Activated gamma-delta T cell treated with anti-CD3 and anti-CD28 coated beads, Interleukin-2, amount 50 U/mL, for 16 hours (primary cell): ENCODE data around the gene CD81.

Source experiments
- DNase-seq: peaks from one replicate; pipeline ENCODE4 v3.0.0-alpha.2; 2020; ENCODE audit warnings: low read depth

CD81 gene

GRCh38 chr11:2439820-2440219 is 62.7 kb downstream of the CD81 start:
- DNase-seq = no peak

GRCh38 chr11:2440646-2441045 is 63.5 kb downstream of the CD81 start:
- no peak for DNase-seq

GRCh38 chr11:2441171-2441570 is 64.1 kb downstream of the CD81 start:
- no peak for DNase-seq

DNA sequence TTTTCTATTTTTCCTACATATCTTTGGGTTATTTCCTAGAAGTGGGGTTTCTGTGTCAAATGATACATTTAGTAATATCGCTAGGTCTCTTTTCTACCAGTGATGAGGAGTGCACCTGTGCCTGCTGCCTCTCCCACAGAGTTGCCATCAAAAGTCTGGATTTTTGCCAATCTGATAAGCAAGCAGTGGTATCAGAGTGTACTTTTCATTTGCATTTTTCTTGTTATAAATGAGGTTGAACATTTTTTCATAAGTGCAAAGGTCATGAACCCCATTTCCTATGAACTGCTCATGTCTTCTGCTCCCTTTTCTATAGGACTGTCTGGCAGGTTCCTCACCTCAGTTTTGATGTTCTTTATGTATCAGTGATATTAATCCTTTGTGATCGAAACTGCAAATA is 65.5 kb downstream of the CD81 start:
- DNase-seq = no peak

GRCh38 chr11:2443406-2443805 is 66.3 kb downstream of the CD81 start:
- no peak for DNase-seq

- DNase-seq = peak; percentile 65
Measured at GRCh38 chr11:2443881-2444820, 67.0 kb downstream of the CD81 start, which contains the start of gene TRPM5. Gene TRPM5 (minus strand): TSS chr11:2444514. CDS start chr11:2423036, 21,478 bp downstream.

GRCh38 chr11:2444821-2445745 is 68.0 kb downstream of the CD81 start, which contains the start of gene KCNQ1:
Gene KCNQ1 (plus strand): TSS chr11:2445008. CDS start chr11:2445099, 91 bp downstream.
- DNase-seq = no peak

- DNase-seq = no peak
Measured at GRCh38 chr11:2445746-2446551, 68.8 kb downstream of the CD81 start.

- DNase-seq = no peak
Measured at GRCh38 chr11:2446590-2447252, 69.6 kb downstream of the CD81 start.
